Tibial artery (tissue), 4 donors: ENCODE results near the gene ISLR2.

Experiments
- DNase-seq, 2 donors: peaks; one replicate each; pipeline ENCODE4 v3.0.0-alpha.2; 2019
- H3K27ac ChIP-seq, 2 donors: fragments of 200-600 bp; sonication (generic) in 1 of 2; 1 replicate in 1 of 2; 2 replicates in 1 of 2; pipeline ENCODE4 v1.5.1; 2018 to 2019; ENCODE audit warnings: mild to moderate bottlenecking in 1 of 2
- H3K27me3 ChIP-seq, 2 donors: fragments of 200-600 bp; sonication (generic) in 1 of 2; one replicate each; pipeline versions ENCODE4 v1.5.1 to v1.6.0; 2016 to 2019
- H3K36me3 ChIP-seq, 3 donors: fragments of 200-600 bp; sonication (generic) in 2 of 3; one replicate each; pipeline ENCODE4 v1.5.1; 2016 to 2019; ENCODE audit warnings: mild to moderate bottlenecking in 2 of 3
- H3K4me1 ChIP-seq, 4 donors: fragments of 200-600 bp; sonication (generic) in 2 of 4; 1 replicate in 3 of 4; 2 replicates in 1 of 4; pipeline ENCODE4 v1.5.1; 2016 to 2019
- H3K4me3 ChIP-seq, 2 donors: fragments of 200-600 bp; sonication (generic) in 1 of 2; 1 replicate in 1 of 2; 2 replicates in 1 of 2; pipeline ENCODE4 v1.5.1; 2018 to 2019; ENCODE audit warnings: mild to moderate bottlenecking in 2 of 2
- H3K9me3 ChIP-seq, 3 donors: fragments of 200-600 bp; sonication (generic) in 1 of 3; one replicate each; pipeline ENCODE4 v1.5.1; 2016 to 2019
- intact Hi-C: fragments of 100-400 bp; cut with DNase I; formaldehyde crosslinking; loops from one replicate; pipeline ENCODE4 v1.15.0; 2023; ENCODE audit warnings: low total_unique reads
- TF ChIP-seq, protein P1 (sequence below), 2 experiments: fragments of 200-600 bp in 1 of 2; fragments of 450-650 bp in 1 of 2; IDR thresholded peaks; one replicate each; pipeline ENCODE4 v1.5.1; 2017 to 2019; ENCODE audit warnings: antibody characterized with exemption in 2 of 2, mild to moderate bottlenecking in 1 of 2, moderate library complexity in 1 of 2

ISLR2 gene

DNA sequence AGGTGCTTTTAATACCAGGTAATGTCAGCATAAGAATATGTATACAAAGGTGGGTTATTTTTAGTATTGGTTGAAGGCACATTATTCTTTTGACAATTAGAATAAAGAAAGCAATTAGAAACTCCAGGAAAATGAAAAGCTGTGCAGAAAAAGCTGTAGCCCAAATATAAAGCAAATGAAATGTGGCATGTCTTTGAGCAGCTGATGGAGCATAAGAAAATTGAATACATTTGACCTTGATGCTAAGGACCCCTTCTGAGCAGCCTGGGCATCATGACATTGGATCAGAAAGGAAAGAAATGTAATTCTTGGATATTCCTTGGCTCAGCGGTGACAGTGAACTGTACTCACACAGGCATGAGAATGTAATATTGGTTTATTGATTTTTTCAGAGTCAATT is 35.1 kb downstream of the ISLR2 start:
- H3K9me3 ChIP-seq = no peaks in the 10 kb centered on the region
- no peaks in the 10 kb centered on the region for H3K27me3 ChIP-seq
- no peaks in the 10 kb centered on the region for H3K36me3 ChIP-seq
- H3K27ac ChIP-seq = no peak overlapping the region
- TF ChIP-seq, protein P1, sequence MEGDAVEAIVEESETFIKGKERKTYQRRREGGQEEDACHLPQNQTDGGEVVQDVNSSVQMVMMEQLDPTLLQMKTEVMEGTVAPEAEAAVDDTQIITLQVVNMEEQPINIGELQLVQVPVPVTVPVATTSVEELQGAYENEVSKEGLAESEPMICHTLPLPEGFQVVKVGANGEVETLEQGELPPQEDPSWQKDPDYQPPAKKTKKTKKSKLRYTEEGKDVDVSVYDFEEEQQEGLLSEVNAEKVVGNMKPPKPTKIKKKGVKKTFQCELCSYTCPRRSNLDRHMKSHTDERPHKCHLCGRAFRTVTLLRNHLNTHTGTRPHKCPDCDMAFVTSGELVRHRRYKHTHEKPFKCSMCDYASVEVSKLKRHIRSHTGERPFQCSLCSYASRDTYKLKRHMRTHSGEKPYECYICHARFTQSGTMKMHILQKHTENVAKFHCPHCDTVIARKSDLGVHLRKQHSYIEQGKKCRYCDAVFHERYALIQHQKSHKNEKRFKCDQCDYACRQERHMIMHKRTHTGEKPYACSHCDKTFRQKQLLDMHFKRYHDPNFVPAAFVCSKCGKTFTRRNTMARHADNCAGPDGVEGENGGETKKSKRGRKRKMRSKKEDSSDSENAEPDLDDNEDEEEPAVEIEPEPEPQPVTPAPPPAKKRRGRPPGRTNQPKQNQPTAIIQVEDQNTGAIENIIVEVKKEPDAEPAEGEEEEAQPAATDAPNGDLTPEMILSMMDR (IDR thresholded peaks at IDR 0.05) = no peak
- H3K4me3 ChIP-seq = no peak overlapping the region
- DNase-seq = no peak
- H3K4me1 ChIP-seq = peaks cover 0 to 14% (median 11%) of the 10 kb centered on the region in 4 donors
- intact Hi-C loops = no loop called here

DNA sequence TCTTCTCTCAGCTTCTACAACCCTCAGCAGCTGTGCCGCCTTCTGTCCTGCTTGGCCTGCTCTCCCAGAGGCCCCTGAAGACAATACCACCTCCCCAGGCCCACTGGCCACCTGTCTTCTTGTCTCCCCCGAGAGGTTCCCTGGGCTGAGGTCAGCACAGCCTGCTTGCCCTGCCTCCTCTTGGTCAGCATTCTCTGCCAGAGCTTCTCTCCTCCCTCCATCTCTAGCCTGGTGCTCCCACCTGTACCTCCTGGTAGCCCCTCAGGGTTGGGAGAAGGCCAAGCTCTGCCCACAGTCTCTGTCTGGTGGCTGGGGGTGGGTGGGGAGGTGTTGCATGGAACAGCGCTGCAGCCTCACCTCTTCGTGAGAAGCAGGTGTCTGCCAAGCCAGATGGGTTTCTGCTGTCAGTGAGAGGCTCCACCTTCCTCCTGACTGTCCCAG is 37.5 kb downstream of the ISLR2 start:
- no peaks in the 10 kb centered on the region for H3K27me3 ChIP-seq
- no peaks in the 10 kb centered on the region for H3K36me3 ChIP-seq
- TF ChIP-seq, protein P1 (IDR thresholded peaks at IDR 0.05) = no peak
- DNase-seq = no peak
- intact Hi-C loops = no loop called here
- H3K4me3 ChIP-seq = no peak overlapping the region
- no peaks in the 10 kb centered on the region for H3K9me3 ChIP-seq
- no peak overlapping the region for H3K27ac ChIP-seq
- peaks cover 3 to 27% (median 22%) of the 10 kb centered on the region in 4 donors for H3K4me1 ChIP-seq

DNA sequence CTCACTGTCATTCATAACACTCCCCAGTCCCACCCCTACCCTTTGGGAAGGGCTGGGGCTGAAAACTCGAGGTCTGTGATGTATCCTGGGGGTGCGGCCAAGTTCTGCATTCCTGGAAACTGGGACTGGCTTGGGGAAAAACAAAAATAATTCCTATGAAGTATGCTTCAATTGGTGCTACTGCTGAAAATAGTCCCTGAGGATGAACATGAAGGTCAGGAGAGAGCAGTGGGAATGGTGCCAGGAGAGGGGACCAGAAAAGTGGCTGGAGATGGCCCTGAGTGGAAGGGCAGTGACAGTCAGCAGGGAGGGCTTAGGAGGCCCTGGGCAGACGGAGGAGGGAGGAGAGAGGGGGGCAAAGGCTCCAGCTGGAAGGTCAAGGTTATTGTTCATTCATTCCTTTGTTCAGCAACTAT is 38.3 kb downstream of the ISLR2 start:
- H3K4me3 ChIP-seq = no peak overlapping the region
- no peaks in the 10 kb centered on the region for H3K36me3 ChIP-seq
- H3K27ac ChIP-seq = no peak overlapping the region
- intact Hi-C loops = no loop called here
- H3K27me3 ChIP-seq = no peaks in the 10 kb centered on the region
- no peaks in the 10 kb centered on the region for H3K9me3 ChIP-seq
- TF ChIP-seq, protein P1 (IDR thresholded peaks at IDR 0.05) = no peak
- no peak for DNase-seq
- peaks cover 3 to 34% (median 28%) of the 10 kb centered on the region in 4 donors for H3K4me1 ChIP-seq

DNA sequence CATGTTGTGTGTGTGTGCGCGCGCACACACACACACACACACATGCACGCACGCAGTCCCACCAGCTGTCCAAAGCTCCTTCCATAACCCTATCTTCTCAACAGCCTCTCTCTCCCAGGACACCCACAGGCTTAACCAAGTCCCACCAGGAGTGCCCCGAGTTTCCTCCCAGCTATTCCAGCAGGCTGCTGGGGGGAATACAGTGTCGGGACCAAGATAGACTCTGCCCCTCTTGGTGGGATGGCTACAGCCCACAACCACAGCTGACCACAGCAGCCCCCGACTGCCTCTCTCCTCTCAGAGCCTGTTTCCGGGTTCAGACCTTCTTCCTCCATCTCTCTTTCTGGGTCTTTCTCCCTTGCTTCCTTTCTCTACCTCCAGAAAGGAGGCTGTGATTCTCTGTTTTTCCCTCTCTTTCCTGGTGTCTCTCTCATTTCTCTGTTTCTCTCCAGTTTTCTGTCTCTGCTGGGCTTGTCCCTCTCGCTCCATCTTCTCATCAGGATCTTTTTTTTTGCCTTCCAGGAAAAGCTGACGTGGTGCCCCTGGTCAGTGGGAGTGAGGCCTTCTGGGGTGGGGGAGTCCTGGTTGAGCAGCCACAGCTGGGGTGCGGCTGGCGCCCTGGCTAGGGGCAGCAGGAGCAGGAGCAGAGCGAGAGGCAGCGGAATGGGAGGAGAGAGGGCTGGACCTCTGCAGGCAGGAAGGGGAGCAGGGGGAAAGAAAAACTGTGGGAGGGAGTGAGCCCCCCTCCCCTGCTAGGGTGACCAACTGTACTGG is 39.9 kb downstream of the ISLR2 start:
- Histone ChIP-seq H3K4me3 (no peak overlapping the region), H3K9me3 (no peaks in the 10 kb centered on the region), H3K4me1 (peaks cover 3 to 49% (median 43%) of the 10 kb centered on the region in 4 donors), H3K27me3 (no peaks in the 10 kb centered on the region), H3K36me3 (peaks cover 0 to 2% (median 2%) of the 10 kb centered on the region in 3 donors), H3K27ac (no peak overlapping the region)
- no peak for DNase-seq
- intact Hi-C loops = no loop called here
- TF ChIP-seq, protein P1 (IDR thresholded peaks at IDR 0.05) = no peak

DNA sequence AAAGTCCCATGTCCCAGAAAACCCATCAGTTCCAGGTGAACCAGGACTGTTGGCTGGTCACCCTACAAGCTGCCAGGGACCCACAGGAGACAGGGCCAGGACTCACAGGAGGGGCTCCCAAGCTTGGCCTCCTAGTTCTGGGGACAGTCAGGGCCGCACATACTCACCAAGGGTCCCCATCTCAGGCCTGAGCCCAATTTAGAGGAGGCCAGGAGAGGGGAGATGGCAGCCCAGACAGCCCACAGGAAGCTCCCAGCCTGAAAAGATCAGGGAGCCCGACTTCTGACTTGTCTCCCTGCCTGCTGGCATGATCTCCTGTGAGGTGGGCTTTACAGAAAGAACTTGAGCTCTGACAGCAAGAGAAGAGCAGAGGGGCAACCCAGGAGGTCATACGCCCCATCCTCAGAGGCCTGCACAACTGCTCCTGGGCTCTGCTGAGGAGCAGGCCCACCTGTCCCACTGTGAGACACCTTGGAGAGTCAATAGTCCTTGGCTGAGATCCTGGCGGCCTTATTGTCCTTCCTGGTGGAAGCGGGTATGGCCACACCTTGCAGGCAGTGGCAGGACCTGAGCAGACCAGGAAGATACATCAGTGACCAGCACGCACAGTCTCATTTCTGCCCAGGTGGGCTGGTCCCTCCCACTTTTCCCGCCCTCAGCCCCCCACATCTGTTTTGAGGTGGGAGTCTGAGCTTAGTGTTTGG is 40.6 kb downstream of the ISLR2 start:
- DNase-seq = no peak
- no peak overlapping the region for H3K4me3 ChIP-seq
- H3K27me3 ChIP-seq = no peaks in the 10 kb centered on the region
- TF ChIP-seq, protein P1 (IDR thresholded peaks at IDR 0.05) = no peak
- H3K36me3 ChIP-seq = peaks cover 0 to 9% (median 7%) of the 10 kb centered on the region in 3 donors
- peaks cover 3 to 57% (median 51%) of the 10 kb centered on the region in 4 donors for H3K4me1 ChIP-seq
- intact Hi-C loops = no loop called here
- H3K9me3 ChIP-seq = no peaks in the 10 kb centered on the region
- H3K27ac ChIP-seq = no peak overlapping the region
